ENCODE data around the gene KRTAP13-3.

Gene KRTAP13-3

GRCh38 chr21:30425826-30426225, at the start of gene KRTAP13-3:
KRTAP13-3 (minus strand) TSS chr21:30425926; CDS start chr21:30425912, 14 bp downstream.
- DNase-seq = no peak

- no peak for DNase-seq
These were observed 43.4 kb upstream of the KRTAP13-3 start for GRCh38 chr21:30468900-30469714.

- DNase-seq = no peak
These were observed 38.0 kb upstream of the KRTAP13-3 start for GRCh38 chr21:30463713-30464112.

GRCh38 chr21:30448514-30448913, 22.8 kb upstream of the KRTAP13-3 start:
- no peak for DNase-seq

GRCh38 chr21:30447056-30447455, 21.3 kb upstream of the KRTAP13-3 start:
- DNase-seq = no peak

GRCh38 chr21:30444204-30444603, 18.5 kb upstream of the KRTAP13-3 start:
- DNase-seq = no peak

- no peak for DNase-seq
These were observed 17.5 kb upstream of the KRTAP13-3 start for GRCh38 chr21:30443226-30443625.

GRCh38 chr21:30439975-30440374, 14.2 kb upstream of the KRTAP13-3 start, which contains the start of gene KRTAP15-1:
KRTAP15-1 (plus strand) TSS chr21:30440275; CDS start chr21:30440328, 53 bp downstream.
- DNase-seq = no peak

- DNase-seq = no peak
These were observed 11.4 kb upstream of the KRTAP13-3 start for GRCh38 chr21:30437010-30437565.

- DNase-seq = peak; percentile 2
These were observed 8.4 kb upstream of the KRTAP13-3 start for GRCh38 chr21:30434033-30434631.

GRCh38 chr21:30430170-30430655, 4.5 kb upstream of the KRTAP13-3 start, which contains the start of gene KRTAP13-4:
KRTAP13-4 (plus strand) TSS chr21:30430220; CDS start chr21:30430276, 56 bp downstream.
- DNase-seq = no peak

- DNase-seq = no peak
These were observed 1.0 kb upstream of the KRTAP13-3 start for GRCh38 chr21:30426731-30427130.

GRCh38 chr21:30415993-30416392, 9.7 kb downstream of the KRTAP13-3 start:
- DNase-seq = no peak

GRCh38 chr21:30408782-30409494, 16.8 kb downstream of the KRTAP13-3 start:
- DNase-seq = peak; percentile 90

GRCh38 chr21:30395731-30396130, 30.0 kb downstream of the KRTAP13-3 start, which contains the start of gene KRTAP13-1:
KRTAP13-1 (plus strand) TSS chr21:30396031; CDS start chr21:30396087, 56 bp downstream.
- no peak for DNase-seq

GRCh38 chr21:30391492-30392025, 34.2 kb downstream of the KRTAP13-3 start:
- no peak for DNase-seq

- DNase-seq = no peak
These were observed 43.5 kb downstream of the KRTAP13-3 start for GRCh38 chr21:30382201-30382600.

Data from SHP77 treated with DMSO at 0.1 percent for 48 hours (cell line).